ENCODE measurements around the gene HOXA4. TPM values are rescaled to one million over a fixed set of nuclear protein-coding genes. Genes with fewer than 3 reads are reported as not detected.

The HOXA4 gene
- total and polyA plus RNA-seq, 2 of the 8 experiments (the other 6 are each of a cell fraction or from before 2014, with no cell fraction given): not detected

GRCh38 chr7:27080844-27081436 is 49.6 kb downstream of the HOXA4 start:
- Histone ChIP-seq H3K79me1 (ENCODE audit: low read depth, low read length) (no peaks in the 10 kb centered on the region), H3K4ac (replicated peaks; ENCODE audit: insufficient read length, low read depth, low read length) (no peak overlapping the region), H3K4me1 (replicated peaks in 1 of 4; ENCODE audit: control insufficient read depth in 3 of 4, insufficient read depth in 4 of 4, low read length in 3 of 4) (peaks cover 0 to 3% (median 0%) of the 10 kb centered on the region in 4 experiments; a peak in 1 of 7 replicates), H3K4me2 (ENCODE audit: insufficient read depth in 1 of 2, low read depth in 2 of 2, low read length in 2 of 2) (no peak overlapping the region), H2BK12ac (ENCODE audit: low read depth, low read length) (no peak overlapping the region), H3K9me3 (ENCODE audit: insufficient read depth in 2 of 2, low read depth in 1 of 2, low read length in 1 of 2) (no peaks in the 10 kb centered on the region), H4K20me1 (replicated peaks in 1 of 2; ENCODE audit: control insufficient read depth in 1 of 2, insufficient read depth in 2 of 2, low read length in 2 of 2) (no peaks in the 10 kb centered on the region), H4K91ac (replicated peaks; ENCODE audit: insufficient read length, low read length) (no peak overlapping the region), H2BK120ac (replicated peaks; ENCODE audit: low read depth, low read length) (no peak overlapping the region), H2BK15ac (ENCODE audit: low read length) (no peak overlapping the region), H2BK20ac (ENCODE audit: low read length) (no peak overlapping the region), H3K18ac (ENCODE audit: extremely low read depth, low read length) (no peak overlapping the region), H3K9ac (replicated peaks in 1 of 4; ENCODE audit: extremely low read depth in 1 of 4, low read depth in 3 of 4, low read length in 3 of 4) (no peak overlapping the region), H3K79me2 (ENCODE audit: control insufficient read depth in 1 of 2, insufficient read depth in 2 of 2, low read length in 2 of 2) (no peaks in the 10 kb centered on the region), H2AFZ (ENCODE audit: low read length) (peak overlapping the region; percentile 60; the same call in 1 of the 2 replicates), H3K14ac (ENCODE audit: insufficient read length) (no peak overlapping the region), H2BK5ac (ENCODE audit: low read depth, low read length) (no peak overlapping the region), H3K56ac (replicated peaks; ENCODE audit: insufficient read length, low read depth, low read length) (no peak overlapping the region), H3K36me3 (ENCODE audit: control insufficient read depth in 2 of 4, insufficient read depth in 4 of 4, low read length in 3 of 4) (no peaks in the 10 kb centered on the region), H3K23me2 (ENCODE audit: low read depth, low read length) (no peaks in the 10 kb centered on the region; the same call in 1 of the 2 replicates), H4K8ac (ENCODE audit: extremely low read depth, insufficient read depth, low read length) (no peak overlapping the region), H3K4me3 (ENCODE audit: extremely low read depth in 1 of 4, insufficient read depth in 2 of 4, low read depth in 3 of 4, low read length in 4 of 4) (no peak overlapping the region), H4K5ac (ENCODE audit: insufficient read length, low read depth, low read length) (no peak overlapping the region), H3K27ac (ENCODE audit: low read depth, low read length) (no peak overlapping the region), H2AK5ac (ENCODE audit: low read depth, low read length) (no peak overlapping the region), H3K27me3 (replicated peaks in 1 of 4; ENCODE audit: control insufficient read depth in 3 of 4, extremely low read depth in 1 of 4, insufficient read depth in 3 of 4, low read length in 3 of 4) (peaks cover 0 to 1% (median 1%) of the 10 kb centered on the region in 4 experiments; a peak in 4 of 7 replicates), H3K23ac (ENCODE audit: insufficient read length) (no peak overlapping the region)
- TF ChIP-seq SIN3A (conservative IDR thresholded peaks at IDR 0.05 in 1 of 2, IDR thresholded peaks at IDR 0.05 in 1 of 2; ENCODE audit: low read depth in 1 of 2, low read length in 2 of 2) (no peak), JUND (IDR thresholded peaks at IDR 0.05; ENCODE audit: low read length) (0 out of 2 replicates have a peak, but pooled peaks have one; percentile 20)
- ChIA-PET POLR2A (ENCODE audit: partially characterized antibody) (no interaction called here), CTCF (ENCODE audit: partially characterized antibody) (interaction anchor here (0.6 to 1.6 kb wide), 4 partner anchors 9 to 234 kb away, joined by 3 to 4 read pairs (median 3); no protein-coding TSS in a partner anchor)
- WGBS, 2 experiments (ENCODE audit: extremely low coverage in 1 of 2, insufficient coverage in 1 of 2, insufficient read length in 1 of 2, insufficient replicate concordance in 2 of 2, low coverage in 1 of 2, low lambda C conversion rate in 2 of 2, missing lambda C conversion rate in 1 of 2): 56% methylated on average over 4 of the region's 4 CpGs; no CpG with 5 or more reads in 1 of the 2 experiments
- FAIRE-seq (no peak), DNase-seq (ENCODE audit: low read depth in 1 of 2, low spot score in 2 of 2) (no peak)
